Fibroblast of the conjunctiva (primary cell): ENCODE measurements around the gene MMP17.
"Not testable (repeated sequence)": the region's sequence is repeated elsewhere in the genome, so short reads cannot be mapped to it uniquely, and the experiment has no call there.

Source experiments
- DNase-seq: peaks from one replicate; pipeline ENCODE4 v3.0.0-alpha.2; 2010; ENCODE audit warnings: low read depth

Gene MMP17

GRCh38 chr12:131865180-131865875 lies 37.1 kb downstream of the MMP17 start:
- DNase-seq: no peak

GRCh38 chr12:131867471-131867870 lies 39.3 kb downstream of the MMP17 start:
- DNase-seq: no peak

DNA sequence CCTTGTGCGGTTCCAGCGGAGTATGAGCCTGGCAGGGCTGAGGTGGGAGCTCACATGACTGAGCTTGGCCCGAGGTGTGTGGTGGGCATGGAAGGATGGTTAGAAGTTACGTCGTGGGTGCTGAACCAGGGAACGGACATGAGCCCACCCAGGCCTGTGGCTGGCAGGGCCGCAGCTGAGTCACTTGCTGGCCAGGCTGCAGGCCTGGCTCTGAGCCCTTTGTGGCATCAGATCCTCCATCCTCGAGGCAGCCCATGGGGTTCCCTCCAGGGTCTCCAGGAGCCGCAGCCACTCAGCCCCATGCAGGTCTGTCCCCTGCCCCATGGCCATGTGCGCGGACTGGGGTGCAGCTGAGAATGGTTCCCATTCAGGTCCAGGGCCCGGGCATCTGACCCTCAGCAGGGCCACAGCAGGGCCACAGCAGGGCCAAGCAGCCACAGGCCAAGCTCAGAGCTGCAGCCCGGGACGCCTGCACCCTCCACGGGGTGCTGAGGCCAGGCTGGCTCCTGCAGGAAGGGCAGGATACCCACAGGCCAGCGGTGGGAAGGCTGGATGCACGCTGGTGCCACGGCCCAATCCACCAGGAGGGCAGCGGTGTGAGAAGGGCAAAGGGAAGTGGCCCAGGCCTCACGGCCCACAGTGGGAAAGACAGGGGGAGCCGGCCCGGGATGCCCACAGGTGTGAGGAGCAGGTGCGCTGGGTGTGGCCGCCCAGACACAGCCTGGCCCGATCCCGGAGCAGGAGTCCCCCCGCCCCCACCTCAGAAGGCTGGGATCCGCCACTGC lies 39.9 kb downstream of the MMP17 start:
- DNase-seq: no peak

- DNase-seq: no peak
These were observed 41.8 kb downstream of the MMP17 start for GRCh38 chr12:131869871-131870418.

DNA sequence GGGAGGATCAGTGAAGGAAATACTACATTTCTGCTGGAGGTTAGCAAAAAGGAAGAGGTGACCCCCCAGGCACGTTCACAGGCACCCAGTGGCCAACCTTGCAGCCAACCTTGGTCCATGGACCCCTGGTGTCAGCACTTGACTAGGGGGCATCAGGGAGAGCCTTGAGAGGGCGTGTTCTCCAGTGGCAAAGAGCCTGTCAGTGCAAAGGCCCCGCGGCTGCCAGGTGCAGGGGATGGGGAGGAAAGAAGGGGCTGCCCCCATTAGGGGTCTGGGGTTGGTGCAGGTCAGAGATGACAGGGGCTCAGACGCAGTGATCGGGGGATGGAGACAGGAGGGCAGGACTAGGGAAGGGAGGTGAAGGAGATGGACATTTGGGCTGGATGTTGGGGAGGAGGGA lies 43.5 kb downstream of the MMP17 start:
- DNase-seq: no peak

DNA sequence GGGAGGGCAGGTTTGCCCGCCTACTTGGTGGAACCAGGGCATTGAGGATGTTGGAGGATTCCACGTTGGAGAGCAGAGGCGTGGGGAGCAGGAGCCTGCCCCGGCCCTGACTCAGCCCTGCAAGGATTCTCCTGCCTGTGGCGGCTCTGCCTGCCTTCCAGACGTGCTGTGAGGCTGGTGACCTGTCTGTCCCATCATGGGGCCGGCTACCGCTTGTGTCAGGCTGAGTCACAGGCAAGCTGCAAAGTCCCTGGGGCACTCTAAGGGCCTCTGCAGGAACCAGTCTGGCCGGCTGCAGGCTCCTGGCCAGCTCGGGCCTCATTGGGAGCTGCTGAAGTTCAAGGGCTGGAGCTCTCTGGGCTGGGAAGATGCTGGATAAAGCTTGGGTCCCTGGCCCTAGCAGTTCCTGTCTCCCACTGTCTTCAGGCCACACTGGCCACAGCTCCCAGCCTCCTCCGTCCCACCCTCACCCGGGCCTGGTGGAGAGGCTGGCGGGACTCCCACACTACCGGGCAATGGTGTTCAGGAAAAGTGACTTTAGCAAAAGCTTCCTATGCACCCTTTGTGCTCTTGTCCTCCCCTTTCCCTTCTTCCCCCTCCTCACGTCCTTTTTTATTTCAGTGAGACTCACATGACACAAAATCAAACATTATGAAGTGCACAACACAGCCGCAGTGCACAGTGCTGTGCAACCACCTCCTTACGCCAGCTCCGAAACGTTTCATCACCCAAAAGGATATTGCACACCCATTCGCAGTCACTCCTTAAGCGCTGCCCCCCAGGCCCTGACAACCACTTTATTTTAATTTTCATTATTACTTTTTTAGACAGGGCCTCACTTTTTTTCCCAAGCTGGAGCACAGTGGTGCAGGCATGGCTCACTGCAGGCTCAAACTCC lies 44.2 kb downstream of the MMP17 start:
- DNase-seq: no peak

DNA sequence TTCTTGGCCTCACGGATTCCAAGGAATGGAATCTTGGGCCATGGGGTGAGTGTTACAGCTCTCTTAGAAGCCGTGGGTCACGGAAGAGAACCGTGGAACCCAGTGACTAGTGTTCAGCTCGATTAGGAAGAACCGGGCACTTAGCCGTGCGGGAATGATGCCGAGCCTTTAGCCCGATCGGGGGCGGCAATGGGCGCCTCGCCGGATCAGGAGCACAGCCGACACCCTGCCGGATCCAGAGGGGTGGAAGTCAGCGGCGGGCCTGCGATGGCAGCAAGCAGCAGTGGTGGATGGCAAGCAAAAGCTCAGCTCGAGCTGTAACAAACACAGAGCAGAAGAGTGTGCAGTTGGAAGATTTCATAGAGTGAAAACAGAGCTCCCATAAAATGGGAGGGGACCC lies 45.1 kb downstream of the MMP17 start:
- no peak for DNase-seq

DNA sequence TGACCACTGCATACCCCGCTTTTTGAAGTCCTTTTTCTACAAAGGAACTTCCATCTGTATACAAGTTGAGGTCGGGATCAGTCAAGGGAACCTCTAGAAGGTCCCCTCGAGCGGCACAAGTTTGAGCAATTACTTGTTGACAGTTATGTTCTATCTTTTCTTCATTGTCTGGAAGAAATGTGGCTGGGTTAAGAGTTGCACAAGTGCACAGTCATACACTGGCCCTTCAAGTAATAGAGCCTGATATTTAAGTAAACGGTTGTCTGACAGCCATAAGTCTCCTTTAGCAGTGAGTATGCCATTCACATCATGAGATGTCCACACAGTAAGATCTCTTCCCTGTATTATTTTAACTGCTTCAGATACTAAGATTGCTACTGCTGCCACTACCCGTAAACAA lies 46.8 kb downstream of the MMP17 start:
- DNase-seq: not testable (repeated sequence)

GRCh38 chr12:131877216-131877615 lies 49.0 kb downstream of the MMP17 start:
- not testable (repeated sequence) for DNase-seq

DNA sequence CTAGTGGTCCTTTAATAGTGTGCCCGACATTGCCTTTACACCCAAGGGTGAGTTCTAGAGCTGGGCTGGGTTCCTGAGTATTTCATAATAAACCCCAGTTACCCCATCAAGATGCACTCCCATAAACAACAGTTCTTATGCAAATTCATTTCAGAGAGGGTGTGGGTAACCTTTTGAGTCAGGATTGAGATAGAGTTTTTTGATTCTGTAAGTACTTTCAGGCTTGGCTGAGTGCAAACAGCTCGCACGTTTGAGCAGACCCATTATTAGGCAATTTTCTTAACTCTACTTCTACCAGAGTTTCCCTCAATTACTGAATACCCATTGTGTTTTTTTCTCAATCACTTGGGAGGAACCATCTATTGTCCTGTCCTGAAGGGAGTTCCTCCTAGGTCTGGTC lies 50.2 kb downstream of the MMP17 start:
- DNase-seq: not testable (repeated sequence)

GRCh38 chr12:131882804-131883520 lies 54.8 kb downstream of the MMP17 start:
- no peak for DNase-seq

DNA sequence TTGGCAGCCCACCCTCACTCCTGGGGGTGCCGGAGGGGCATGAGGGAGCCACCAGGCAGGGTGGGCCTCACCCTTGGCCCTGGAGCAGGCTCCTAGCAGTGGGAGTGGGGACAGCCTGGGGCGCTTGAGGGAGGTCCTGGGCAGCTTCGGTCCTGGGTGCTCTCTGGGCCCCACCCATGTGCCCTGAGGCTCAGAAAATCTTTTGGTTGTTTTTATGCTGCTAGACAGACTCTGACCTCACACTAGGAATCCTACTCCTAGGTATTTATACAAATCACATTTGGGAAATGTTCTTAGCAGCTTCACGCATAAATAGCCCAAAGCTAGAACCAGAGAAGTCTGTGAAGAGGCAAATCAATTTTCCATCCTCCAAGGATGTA lies 55.3 kb downstream of the MMP17 start:
- no peak for DNase-seq

- not testable (repeated sequence) for DNase-seq
These were observed 56.9 kb downstream of the MMP17 start for GRCh38 chr12:131885076-131885475.

DNA sequence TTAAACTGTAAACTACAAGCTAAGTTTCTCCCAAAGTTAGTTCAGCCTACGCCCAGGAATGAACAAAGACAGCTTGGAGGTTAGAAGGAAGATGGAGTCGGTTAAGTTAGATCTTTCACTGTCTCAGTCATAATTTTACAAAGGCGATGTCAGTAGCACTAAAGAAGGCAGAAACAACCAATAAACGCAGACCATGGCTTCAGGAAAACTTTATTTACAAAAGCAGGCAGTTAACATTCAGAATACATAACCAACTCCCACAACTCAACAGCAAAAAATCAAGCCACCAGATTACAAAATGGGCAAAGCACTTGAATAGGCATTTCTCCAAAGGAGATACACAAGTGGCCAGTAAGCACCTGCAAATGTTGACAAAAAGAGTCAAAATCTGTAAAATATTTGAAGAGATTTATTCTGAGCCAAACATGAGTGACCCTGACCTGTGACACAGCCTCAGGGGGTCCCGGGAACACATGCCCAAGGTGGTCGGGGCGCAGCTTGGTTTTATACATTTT lies 57.4 kb downstream of the MMP17 start:
- no peak for DNase-seq

DNA sequence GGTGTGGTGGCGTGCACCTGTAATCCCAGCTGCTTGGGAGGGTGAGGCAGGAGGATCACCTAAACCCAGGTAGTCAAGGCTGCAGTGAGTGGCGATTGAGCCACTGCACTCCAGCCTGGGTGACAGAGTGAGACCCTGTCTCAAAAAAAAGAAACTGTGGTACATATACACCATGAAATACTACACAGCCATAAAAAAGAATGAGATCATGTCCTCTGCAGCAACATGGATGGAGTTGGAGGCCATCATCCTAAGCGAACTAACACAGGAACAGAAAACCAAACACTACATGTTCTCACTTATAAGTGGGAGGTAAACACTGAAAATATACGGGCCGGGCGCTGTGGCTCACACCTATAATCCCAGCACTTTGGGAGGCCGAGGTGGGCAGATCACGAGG lies 63.5 kb downstream of the MMP17 start:
- DNase-seq: not testable (repeated sequence)

DNA sequence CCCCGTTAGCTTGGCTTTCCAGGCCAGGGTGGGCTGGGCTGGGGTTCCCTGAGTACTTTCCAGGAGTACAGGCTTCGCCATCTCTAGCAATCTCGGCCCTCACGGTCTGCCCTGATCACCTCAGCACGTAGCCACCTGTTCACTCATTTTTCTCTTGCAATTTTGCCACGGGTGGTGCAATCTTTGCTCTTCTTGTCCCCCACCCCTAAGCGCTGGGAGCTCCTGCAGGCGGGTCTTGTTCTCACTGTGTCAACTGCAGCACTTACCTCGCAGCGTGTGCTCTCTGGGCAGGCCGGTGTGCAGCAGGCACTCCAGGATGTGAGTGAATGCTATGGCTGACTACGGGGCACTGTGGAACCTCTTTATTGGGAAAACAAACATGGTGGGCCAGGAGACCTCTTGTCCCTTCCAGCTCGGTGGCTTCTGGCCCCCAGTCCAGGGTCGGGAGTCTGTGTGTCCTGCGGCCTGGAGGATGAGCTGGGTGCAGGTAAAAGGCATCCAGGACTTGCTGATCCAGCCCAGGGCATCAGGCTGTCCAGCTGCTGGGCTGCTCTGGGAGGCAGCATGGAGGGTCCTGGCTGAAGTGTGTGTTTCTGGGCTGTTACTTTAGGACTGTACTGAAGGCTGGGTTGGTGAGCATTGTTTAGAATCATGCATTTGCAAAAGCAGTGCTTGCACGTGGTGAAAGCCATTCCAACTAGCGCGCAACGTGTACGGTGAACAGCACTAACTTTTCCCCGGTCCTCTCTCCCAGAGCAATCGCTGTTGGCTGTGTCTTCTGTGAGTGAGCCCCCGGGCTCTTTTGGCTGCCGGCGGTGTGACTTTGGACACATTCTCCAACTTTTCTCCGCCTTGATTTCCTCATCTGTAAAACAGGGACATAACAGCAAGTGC lies 64.8 kb downstream of the MMP17 start:
- no peak for DNase-seq

GRCh38 chr12:131893605-131894312 lies 65.6 kb downstream of the MMP17 start:
- no peak for DNase-seq

- DNase-seq: peak; percentile 72
These were observed 66.2 kb downstream of the MMP17 start, which contains the start of gene ULK1 for GRCh38 chr12:131894313-131894860. ULK1 (plus strand) TSS chr12:131894622; CDS start chr12:131895002, 380 bp downstream.

DNA sequence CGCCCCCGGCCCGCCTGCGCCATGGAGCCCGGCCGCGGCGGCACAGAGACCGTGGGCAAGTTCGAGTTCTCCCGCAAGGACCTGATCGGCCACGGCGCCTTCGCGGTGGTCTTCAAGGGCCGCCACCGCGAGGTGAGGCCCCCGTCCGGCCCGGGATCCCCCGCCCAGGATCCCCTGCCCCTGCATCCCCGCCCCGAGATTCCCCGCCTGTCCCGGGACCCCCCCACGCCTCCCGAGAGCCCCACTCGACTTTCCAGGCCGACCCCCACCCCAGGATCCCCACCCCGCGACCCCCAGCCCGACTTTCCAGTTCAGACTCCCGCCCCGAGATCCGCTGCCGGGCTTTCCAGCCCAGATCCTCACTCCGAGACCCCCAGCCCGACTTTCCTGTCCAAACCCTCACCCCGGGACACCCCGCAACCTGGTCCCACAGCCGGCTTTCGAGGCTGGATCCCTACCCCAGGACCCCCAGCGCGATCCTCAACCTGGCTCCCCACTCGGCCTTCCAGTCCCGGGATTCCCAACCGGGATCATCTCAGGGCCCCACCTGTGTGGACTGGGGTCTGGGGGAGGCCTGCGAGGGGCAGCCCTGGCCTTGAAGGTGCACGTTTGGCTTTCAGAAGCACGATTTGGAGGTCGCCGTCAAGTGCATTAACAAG lies 66.9 kb downstream of the MMP17 start:
- DNase-seq: no peak
